H1 (cell line): ENCODE data around the gene MAPK11. TPM values are rescaled to one million over a fixed set of nuclear protein-coding genes. Genes with fewer than 3 reads are reported as not detected.

Experiments
- USF2 ChIP-seq: IDR thresholded peaks from 2 replicates; pipeline ENCODE4 v1.6.1; 2011; ENCODE audit warnings: low read length, improper control_type of control experiment
- polyA plus RNA-seq, 7 experiments: library from polyadenylated mRNA; depleted of rRNA in 3 of 7; stranded (reverse) in 5 of 7; unstranded in 2 of 7; fragments of >200 nt in 5 of 7; fragments of 200-250 nt in 2 of 7; gene quantifications; 1 replicate in 5 of 7; 2 replicates in 1 of 7; 4 replicates in 1 of 7; pipeline versions ENCODE4 v1.2.1 to v1.2.3, GENCODE V29; 2011 to 2013; ENCODE audit warnings: missing spikeins in 2 of 7, mixed read lengths in 2 of 7
- total RNA-seq: library from RNA; stranded (reverse); fragmentation: NEBNext Ultra II Directional; extraction: Animal tissue kit (Norgen Biotek cat#: 25700); gene quantifications from 2 replicates; pipeline ENCODE4 v1.2.1, GENCODE V29; 2021

The MAPK11 gene
- total and polyA plus RNA-seq, 2 of the 8 experiments (the other 6 are each of a cell fraction or from before 2014, with no cell fraction given), result 0.70 to 1.5 TPM

DNA sequence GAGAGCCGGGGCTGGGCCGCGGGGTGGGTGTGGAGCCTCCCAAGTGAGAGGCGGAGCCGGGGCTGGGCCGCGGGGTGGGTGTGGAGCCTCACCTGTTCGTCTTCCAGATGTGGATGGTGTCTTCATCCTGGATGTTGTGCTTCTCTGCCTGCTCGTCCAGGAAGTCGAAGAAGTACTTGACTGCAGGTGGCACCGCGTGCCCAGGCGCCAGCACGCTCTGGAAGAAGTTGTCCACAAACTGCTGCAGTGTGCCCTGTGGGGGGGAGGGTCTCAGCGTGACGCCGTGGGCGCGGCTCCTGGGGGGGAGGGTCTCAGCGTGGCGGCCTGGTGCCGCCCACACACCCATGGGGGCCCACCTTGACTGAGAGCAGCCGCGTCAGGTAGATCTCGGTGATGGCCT is 7.6 kb upstream of the MAPK11 start (continued):
- no peak for TF ChIP-seq USF2
